ENCODE measurements around the gene MYO1H. TPM values are rescaled to one million over a fixed set of nuclear protein-coding genes. Genes with fewer than 3 reads are reported as not detected.

The MYO1H gene
- total and polyA plus RNA-seq, 2 of the 8 experiments (the other 6 are each of a cell fraction or from before 2014, with no cell fraction given): 0.03 TPM; not detected in 1

GRCh38 chr12:109352184-109352583, 4.5 kb downstream of the MYO1H start:
- Histone ChIP-seq H2AFZ (ENCODE audit: low read length) (no peak overlapping the region), H3K36me3 (ENCODE audit: control insufficient read depth in 2 of 4, insufficient read depth in 4 of 4, low read length in 3 of 4) (no peaks in the 10 kb centered on the region), H3K23ac (ENCODE audit: insufficient read length) (no peak overlapping the region), H3K4ac (replicated peaks; ENCODE audit: insufficient read length, low read depth, low read length) (no peak overlapping the region), H2BK120ac (replicated peaks; ENCODE audit: low read depth, low read length) (no peak overlapping the region), H3K79me1 (ENCODE audit: low read depth, low read length) (no peaks in the 10 kb centered on the region), H2BK15ac (ENCODE audit: low read length) (no peak overlapping the region), H3K23me2 (ENCODE audit: low read depth, low read length) (no peaks in the 10 kb centered on the region), H3K18ac (ENCODE audit: extremely low read depth, low read length) (no peak overlapping the region), H3K27me3 (replicated peaks in 1 of 4; ENCODE audit: control insufficient read depth in 3 of 4, extremely low read depth in 1 of 4, insufficient read depth in 3 of 4, low read length in 3 of 4) (no peaks in the 10 kb centered on the region), H2BK20ac (ENCODE audit: low read length) (no peak overlapping the region), H4K5ac (ENCODE audit: insufficient read length, low read depth, low read length) (no peak overlapping the region), H3K4me2 (ENCODE audit: insufficient read depth in 1 of 2, low read depth in 2 of 2, low read length in 2 of 2) (no peak overlapping the region), H4K91ac (replicated peaks; ENCODE audit: insufficient read length, low read length) (no peak overlapping the region), H3K4me1 (replicated peaks in 1 of 4; ENCODE audit: control insufficient read depth in 3 of 4, insufficient read depth in 4 of 4, low read length in 3 of 4) (no peaks in the 10 kb centered on the region), H3K27ac (ENCODE audit: low read depth, low read length) (no peak overlapping the region), H2BK12ac (ENCODE audit: low read depth, low read length) (no peak overlapping the region), H3K56ac (replicated peaks; ENCODE audit: insufficient read length, low read depth, low read length) (no peak overlapping the region), H3K14ac (ENCODE audit: insufficient read length) (no peak overlapping the region), H2AK5ac (ENCODE audit: low read depth, low read length) (no peak overlapping the region), H2BK5ac (ENCODE audit: low read depth, low read length) (no peak overlapping the region), H4K20me1 (replicated peaks in 1 of 2; ENCODE audit: control insufficient read depth in 1 of 2, insufficient read depth in 2 of 2, low read length in 2 of 2) (no peaks in the 10 kb centered on the region), H4K8ac (ENCODE audit: extremely low read depth, insufficient read depth, low read length) (no peak overlapping the region), H3K79me2 (ENCODE audit: control insufficient read depth in 1 of 2, insufficient read depth in 2 of 2, low read length in 2 of 2) (no peaks in the 10 kb centered on the region), H3K9me3 (ENCODE audit: insufficient read depth in 2 of 2, low read depth in 1 of 2, low read length in 1 of 2) (no peaks in the 10 kb centered on the region), H3K9ac (replicated peaks in 1 of 4; ENCODE audit: extremely low read depth in 1 of 4, low read depth in 3 of 4, low read length in 3 of 4) (no peak overlapping the region), H3K4me3 (ENCODE audit: extremely low read depth in 1 of 4, insufficient read depth in 2 of 4, low read depth in 3 of 4, low read length in 4 of 4) (no peak overlapping the region)
- CTCF ChIA-PET (ENCODE audit: partially characterized antibody): no interaction called here
- 87% methylated on average over 6 of the region's 6 CpGs; no CpG with 5 or more reads in 1 of the 2 experiments for WGBS, 2 experiments (ENCODE audit: extremely low coverage in 1 of 2, insufficient coverage in 1 of 2, insufficient read length in 1 of 2, insufficient replicate concordance in 2 of 2, low coverage in 1 of 2, low lambda C conversion rate in 2 of 2, missing lambda C conversion rate in 1 of 2)
- FAIRE-seq: no peak
- TF ChIP-seq NANOG (IDR thresholded peaks at IDR 0.05; ENCODE audit: insufficient read depth, low read depth, low read length, poor library complexity, severe bottlenecking): no peak
- no peak for TF ChIP-seq POU5F1 (IDR thresholded peaks at IDR 0.05; ENCODE audit: low read depth, low read length)
- TF ChIP-seq TEAD4 (IDR thresholded peaks at IDR 0.05; ENCODE audit: low read depth, low read length): no peak
- TF ChIP-seq, protein P1, sequence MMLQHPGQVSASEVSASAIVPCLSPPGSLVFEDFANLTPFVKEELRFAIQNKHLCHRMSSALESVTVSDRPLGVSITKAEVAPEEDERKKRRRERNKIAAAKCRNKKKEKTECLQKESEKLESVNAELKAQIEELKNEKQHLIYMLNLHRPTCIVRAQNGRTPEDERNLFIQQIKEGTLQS (IDR thresholded peaks at IDR 0.05; ENCODE audit: insufficient read depth, low read depth, low read length): no peak
- no peak for TF ChIP-seq EGR1 (IDR thresholded peaks at IDR 0.05; ENCODE audit: borderline replicate concordance, low read depth, low read length)
- no peak for DNase-seq (ENCODE audit: low read depth in 1 of 2, low spot score in 2 of 2)
- POLR2A ChIA-PET (ENCODE audit: partially characterized antibody): no interaction called here
